GM12892 (cell line): ENCODE measurements around the gene NOS3.
A peak's percentile ranks its signal among the peaks of the same experiment; 100 is the strongest.

Experiments used
- DNase-seq: peaks from one replicate; pipeline ENCODE4 v3.0.0; 2011; ENCODE audit not compliant: insufficient read length
- FAIRE-seq: peaks from 2 replicates; lab custom pipeline; 2011; peaks lifted over from hg19 to GRCh38; lab: Jason Lieb, UNC
- POLR2A ChIP-seq: IDR thresholded peaks from 2 replicates; pipeline ENCODE4 v1.6.1; 2011; ENCODE audit warnings: low read depth, low read length, control low read depth
- POLR2AphosphoS5 ChIP-seq: IDR thresholded peaks from 2 replicates; pipeline ENCODE4 v1.6.1; 2011; ENCODE audit warnings: low read depth, low read length, control low read depth
- TAF1 ChIP-seq: IDR thresholded peaks from 2 replicates; pipeline ENCODE4 v1.6.1; 2011; ENCODE audit warnings: low read depth, mild to moderate bottlenecking, control low read depth, low read length, borderline replicate concordance

The NOS3 gene

DNA sequence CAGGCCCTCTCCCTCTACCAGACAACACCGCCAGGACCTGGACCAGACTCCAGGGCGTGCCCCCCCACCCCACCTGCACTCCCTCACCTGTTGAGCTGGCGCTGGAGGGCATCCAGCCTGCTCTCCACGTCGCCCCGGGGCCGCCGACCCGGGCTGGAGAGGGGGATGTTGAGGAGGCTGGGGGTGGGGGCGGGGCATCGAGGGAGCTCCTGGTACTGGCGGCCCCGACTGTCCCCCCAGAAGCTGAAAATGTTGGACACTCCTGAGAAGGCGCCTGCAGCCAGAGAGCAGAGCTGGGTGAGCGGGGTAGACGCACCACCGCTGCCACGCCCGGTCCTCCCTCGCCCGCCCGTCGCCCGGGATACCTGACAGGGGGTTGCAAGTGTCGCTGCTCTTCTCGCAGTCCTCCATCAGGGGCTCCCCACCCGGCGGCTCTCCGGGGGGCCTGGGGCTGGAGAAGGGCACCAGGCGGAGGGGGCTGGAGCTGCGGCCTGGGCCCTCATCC is 43.5 kb upstream of the NOS3 start:
- DNase-seq (no peak), FAIRE-seq (no peak)
- TF ChIP-seq TAF1 (no peak), POLR2AphosphoS5 (no peak), POLR2A (no peak)

- TF ChIP-seq POLR2AphosphoS5, result no peak
- TF ChIP-seq TAF1, result no peak
- no peak for TF ChIP-seq POLR2A
- DNase-seq, result no peak
- FAIRE-seq, result no peak
Observed at GRCh38 chr7:150947761-150948651, 42.8 kb upstream of the NOS3 start.

DNA sequence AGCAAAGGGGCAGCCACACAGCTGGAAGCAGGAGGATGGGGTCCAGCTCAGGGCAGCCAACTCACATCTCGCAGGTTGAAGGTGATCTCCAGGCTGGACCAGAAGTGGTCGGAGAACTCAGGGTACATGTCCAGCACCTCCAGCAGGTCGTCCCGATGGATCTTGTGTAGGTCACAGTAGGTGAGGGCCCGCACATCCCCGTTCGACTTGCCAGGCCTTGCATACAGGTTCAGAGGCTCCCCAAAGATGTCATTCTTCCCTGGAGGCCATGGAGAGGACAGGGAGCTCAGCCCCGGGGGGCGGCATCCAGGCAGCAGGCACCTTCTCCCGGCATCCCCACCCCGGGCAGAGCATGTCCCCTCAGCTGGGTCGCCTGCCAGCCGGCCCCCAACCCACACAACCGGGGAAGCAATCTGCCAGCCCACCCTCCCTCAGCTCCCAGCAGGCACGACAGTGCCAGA is 42.0 kb upstream of the NOS3 start:
- no peak for DNase-seq
- TF ChIP-seq POLR2A (no peak), POLR2AphosphoS5 (no peak), TAF1 (no peak)
- no peak for FAIRE-seq

- DNase-seq (peak; percentile 19), FAIRE-seq (no peak)
- TF ChIP-seq POLR2AphosphoS5 (no peak), TAF1 (no peak), POLR2A (no peak)
Observed at GRCh38 chr7:150949564-150949963, 41.3 kb upstream of the NOS3 start.

DNA sequence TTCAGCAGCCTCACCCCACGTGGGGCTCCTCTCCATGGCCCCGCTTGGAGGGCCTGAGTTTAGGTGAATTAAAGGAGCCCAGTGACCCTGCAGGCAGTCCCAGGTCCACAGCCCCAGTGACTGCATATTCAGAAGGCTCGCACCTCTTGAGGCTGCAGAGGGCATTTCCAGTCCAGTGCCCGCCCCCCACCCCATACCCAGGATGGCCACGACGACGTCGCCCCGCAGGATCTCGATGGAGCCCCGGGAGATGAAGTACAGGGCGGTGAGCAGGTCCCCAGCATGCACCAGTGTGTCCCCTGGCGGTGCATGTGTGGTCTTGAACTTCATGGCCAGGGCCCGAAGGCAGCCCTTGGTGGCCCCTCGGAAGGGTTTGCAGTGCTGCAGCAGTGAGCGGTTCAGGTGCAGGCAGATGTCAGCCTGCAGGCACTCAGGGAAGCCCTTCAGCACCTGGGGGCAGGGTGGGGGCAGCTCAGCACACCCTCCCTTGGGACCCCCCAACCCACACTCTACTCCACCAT is 40.8 kb upstream of the NOS3 start:
- DNase-seq, result no peak
- no peak for FAIRE-seq

DNA sequence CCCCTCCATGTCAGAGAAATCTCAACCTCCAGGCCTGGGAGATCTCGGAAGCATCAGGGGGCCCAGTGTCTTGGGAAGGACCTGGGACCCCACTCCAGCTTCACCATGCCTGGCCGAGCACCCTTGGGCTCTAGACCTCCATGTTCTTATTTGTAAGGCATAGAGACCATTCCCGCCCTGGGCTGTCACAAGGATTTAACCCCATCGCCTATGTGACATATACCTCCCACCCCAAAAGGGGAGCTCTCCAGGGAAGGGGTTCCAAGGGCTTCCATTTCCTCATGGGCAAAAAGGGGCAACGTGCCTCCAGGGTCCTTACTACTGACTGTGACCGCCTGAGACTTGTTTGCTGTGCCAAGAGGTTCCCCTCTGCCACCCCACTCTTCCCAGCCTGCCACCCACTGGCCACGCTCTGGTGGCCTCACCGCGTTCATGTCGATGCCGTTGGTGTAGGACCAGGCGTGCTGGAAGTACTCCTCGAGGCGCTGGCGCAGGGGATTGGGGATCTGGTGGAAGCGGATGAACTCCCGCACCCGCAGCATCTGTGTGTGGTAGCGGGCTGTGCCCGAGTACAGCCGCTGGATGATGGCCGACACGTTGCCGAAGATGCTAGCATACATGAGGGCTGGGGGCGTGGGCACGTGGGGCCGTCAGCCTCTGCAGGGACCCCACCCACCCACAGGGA is 40.2 kb upstream of the NOS3 start:
- DNase-seq (no peak), FAIRE-seq (no peak)
- TF ChIP-seq TAF1 (no peak), POLR2A (no peak), POLR2AphosphoS5 (no peak)

More for the DNA sequence above, 40.8 kb upstream of the NOS3 start:
- no peak for TF ChIP-seq POLR2AphosphoS5
- TF ChIP-seq POLR2A, result no peak
- TF ChIP-seq TAF1, result no peak

DNA sequence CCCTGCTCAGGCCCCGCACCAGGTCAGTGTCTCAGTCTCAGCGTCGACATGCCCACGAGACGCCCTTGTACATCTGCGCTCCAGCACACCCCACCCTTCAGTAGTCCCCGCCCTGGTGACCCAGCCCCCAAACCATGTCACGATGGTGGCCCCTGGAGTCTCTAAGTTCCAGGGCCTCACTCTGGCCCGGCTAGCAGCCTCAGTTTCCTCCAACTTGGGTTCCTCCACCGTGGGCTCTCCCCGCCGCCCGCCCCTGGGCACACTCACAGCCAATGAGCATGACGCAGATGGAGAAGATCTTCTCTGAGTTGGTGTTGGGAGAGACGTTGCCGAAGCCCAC is 39.7 kb upstream of the NOS3 start:
- FAIRE-seq (no peak), DNase-seq (no peak)
- TF ChIP-seq TAF1 (no peak), POLR2A (no peak), POLR2AphosphoS5 (no peak)

GRCh38 chr7:150951521-150951920 is 39.3 kb upstream of the NOS3 start:
- DNase-seq (no peak), FAIRE-seq (no peak)
- TF ChIP-seq POLR2AphosphoS5, result no peak
- no peak for TF ChIP-seq TAF1
- no peak for TF ChIP-seq POLR2A

DNA sequence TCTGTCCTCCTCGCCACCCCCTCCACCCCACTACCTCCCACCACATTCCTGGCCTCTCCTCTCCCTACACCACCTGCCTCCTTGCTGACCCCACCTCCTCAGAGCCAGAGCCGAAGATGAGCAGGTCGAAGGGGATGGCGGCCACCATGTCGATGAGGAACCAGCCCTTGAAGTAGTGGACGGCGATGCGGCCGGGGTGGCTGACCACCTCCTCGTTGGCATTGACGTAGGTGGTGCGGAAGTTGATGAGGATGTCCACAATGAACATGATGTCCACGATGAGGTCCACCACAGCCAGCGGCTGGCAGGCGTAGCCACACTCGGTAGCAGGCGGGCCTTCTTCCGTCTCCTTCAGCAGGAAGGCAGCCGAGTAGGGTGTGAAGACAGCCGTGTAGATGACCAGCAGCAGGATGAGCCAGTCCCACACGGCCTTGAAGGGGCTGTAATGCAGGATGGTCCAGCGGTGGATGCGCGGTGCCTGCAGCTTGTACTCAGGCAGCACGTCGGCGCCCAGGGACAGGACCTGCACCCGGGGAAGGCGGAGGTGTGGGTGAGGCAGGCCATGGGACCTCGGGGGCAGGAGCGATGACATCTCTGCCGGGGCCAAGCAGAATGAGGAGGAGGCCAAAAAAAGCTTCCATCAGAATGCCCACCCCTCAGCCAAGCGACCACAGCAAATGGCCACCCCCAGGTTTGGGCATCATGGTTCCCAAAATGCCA is 38.3 kb upstream of the NOS3 start:
- no peak for DNase-seq
- no peak for FAIRE-seq
- TF ChIP-seq TAF1, result no peak
- TF ChIP-seq POLR2A, result no peak
- no peak for TF ChIP-seq POLR2AphosphoS5

DNA sequence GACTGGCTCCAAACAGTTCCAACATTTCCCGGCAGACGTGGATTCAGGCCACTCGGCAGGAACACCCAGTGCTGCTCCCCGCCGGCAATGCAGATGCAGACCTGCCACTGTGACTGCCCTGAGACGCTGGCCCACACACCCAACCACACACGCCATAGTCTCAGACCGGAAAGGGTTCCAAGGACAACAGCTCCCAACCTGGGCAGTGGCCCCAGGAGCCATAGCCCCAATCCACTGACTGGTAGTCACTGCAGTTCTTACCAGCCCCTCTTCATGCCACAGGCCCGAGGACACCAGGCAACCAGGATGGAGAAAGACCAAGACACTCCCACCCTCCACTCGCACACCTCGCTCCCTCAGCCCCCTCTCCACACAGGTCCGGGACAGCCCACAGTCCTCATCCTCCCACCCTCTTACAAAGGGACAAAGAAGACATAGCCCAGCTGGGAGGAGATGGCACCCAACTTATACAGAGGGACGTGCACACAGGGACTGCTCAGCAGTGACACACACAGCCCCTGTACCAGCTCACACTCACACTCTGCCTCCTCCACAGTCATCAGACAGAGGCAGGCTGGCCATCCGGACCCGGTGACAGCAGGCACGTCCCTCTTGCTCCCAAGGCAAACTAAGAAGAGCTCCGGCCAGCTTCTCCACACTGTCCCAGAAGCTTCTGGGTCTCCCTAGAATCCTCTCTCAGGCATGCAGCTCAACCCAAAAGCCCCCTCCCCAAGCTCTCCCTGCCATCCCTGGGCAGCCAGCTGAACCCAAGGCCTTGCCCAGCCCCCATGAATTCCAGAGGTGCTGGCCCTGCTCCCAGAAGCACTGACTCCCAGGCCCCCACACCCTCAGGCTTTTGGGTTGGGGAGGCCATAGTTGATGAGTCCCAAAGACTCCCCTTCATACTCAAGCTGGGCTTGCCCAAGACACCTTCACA is 37.5 kb upstream of the NOS3 start:
- FAIRE-seq, result no peak
- DNase-seq, result no peak
- no peak for TF ChIP-seq TAF1
- TF ChIP-seq POLR2A, result no peak
- TF ChIP-seq POLR2AphosphoS5, result no peak

- TF ChIP-seq POLR2AphosphoS5 (no peak), TAF1 (no peak), POLR2A (no peak)
- no peak for FAIRE-seq
- no peak for DNase-seq
Observed at GRCh38 chr7:150954201-150954985, 36.4 kb upstream of the NOS3 start.
